PFSK-1 (cell line): ENCODE measurements around the gene ELL2.

Experiments
- FOXP2 ChIP-seq: optimal IDR thresholded peaks from 2 replicates; pipeline ENCODE3; 2011; ENCODE audit warnings: borderline replicate concordance, control low read depth, inconsistent platforms; ENCODE audit not compliant: insufficient read depth; ENCODE audit errors: extremely low read length, extremely low read depth
- POLR2AphosphoS5 ChIP-seq: IDR thresholded peaks from 2 replicates; pipeline ENCODE4 v1.6.1; 2012; ENCODE audit warnings: low read depth, mild to moderate bottlenecking, control low read depth, low read length, moderate library complexity
- REST ChIP-seq, 2 experiments: IDR thresholded peaks; 2 replicates each; pipeline versions ENCODE4 v1.6.1 to v1.8.0; 2011 to 2012; ENCODE audit warnings: low read depth in 2 of 2, low read length in 2 of 2, control low read depth in 1 of 2, inconsistent platforms in 1 of 2, mild to moderate bottlenecking in 1 of 2, moderate library complexity in 1 of 2; ENCODE audit not compliant: insufficient read depth in 1 of 2
- SIN3A ChIP-seq: IDR thresholded peaks from 2 replicates; pipeline ENCODE4 v1.6.1; 2012; ENCODE audit warnings: mild to moderate bottlenecking, low read length, moderate library complexity, borderline replicate concordance; ENCODE audit not compliant: insufficient read depth
- TAF1 ChIP-seq: IDR thresholded peaks from 2 replicates; pipeline ENCODE4 v1.6.1; 2012; ENCODE audit warnings: low read length, control low read depth, borderline replicate concordance; ENCODE audit not compliant: insufficient read depth

ELL2 gene

GRCh38 chr5:95957561-95958203 lies 4.0 kb downstream of the ELL2 start:
- TF ChIP-seq POLR2AphosphoS5 (no peak), FOXP2 (no peak)

GRCh38 chr5:95956900-95957293 lies 4.8 kb downstream of the ELL2 start:
- no peak for TF ChIP-seq TAF1
- no peak for TF ChIP-seq POLR2AphosphoS5

GRCh38 chr5:95956021-95956899 lies 5.4 kb downstream of the ELL2 start:
- TF ChIP-seq REST (IDR thresholded peaks at IDR 0.05; ENCODE audit: insufficient read depth in 1 of 2, low read depth in 2 of 2, low read length in 2 of 2) (no peak), TAF1 (no peak), SIN3A (no peak), FOXP2 (no peak), POLR2AphosphoS5 (no peak)

- TF ChIP-seq FOXP2 (no peak), POLR2AphosphoS5 (no peak), TAF1 (no peak), SIN3A (no peak), REST (IDR thresholded peaks at IDR 0.05; ENCODE audit: insufficient read depth in 1 of 2, low read depth in 2 of 2, low read length in 2 of 2) (no peak)
Measured at GRCh38 chr5:95954716-95955115, 6.9 kb downstream of the ELL2 start.

- no peak for TF ChIP-seq REST (IDR thresholded peaks at IDR 0.05; ENCODE audit: insufficient read depth in 1 of 2, low read depth in 2 of 2, low read length in 2 of 2)
- TF ChIP-seq POLR2AphosphoS5, result no peak
- no peak for TF ChIP-seq FOXP2
- no peak for TF ChIP-seq SIN3A
- no peak for TF ChIP-seq TAF1
Measured at GRCh38 chr5:95953021-95953702, 8.5 kb downstream of the ELL2 start.

- TF ChIP-seq SIN3A (no peak), TAF1 (no peak), FOXP2 (no peak), REST (IDR thresholded peaks at IDR 0.05; ENCODE audit: insufficient read depth in 1 of 2, low read depth in 2 of 2, low read length in 2 of 2) (no peak), POLR2AphosphoS5 (no peak)
Measured at GRCh38 chr5:95951916-95952315, 9.7 kb downstream of the ELL2 start.
